ENCODE measurements around the gene RALBP1. TPM values are rescaled to one million over a fixed set of nuclear protein-coding genes. Genes with fewer than 3 reads are reported as not detected.

RALBP1 gene
- total and polyA plus RNA-seq, 12 donors: 23.1 to 53.8 (median 41.0) TPM

DNA sequence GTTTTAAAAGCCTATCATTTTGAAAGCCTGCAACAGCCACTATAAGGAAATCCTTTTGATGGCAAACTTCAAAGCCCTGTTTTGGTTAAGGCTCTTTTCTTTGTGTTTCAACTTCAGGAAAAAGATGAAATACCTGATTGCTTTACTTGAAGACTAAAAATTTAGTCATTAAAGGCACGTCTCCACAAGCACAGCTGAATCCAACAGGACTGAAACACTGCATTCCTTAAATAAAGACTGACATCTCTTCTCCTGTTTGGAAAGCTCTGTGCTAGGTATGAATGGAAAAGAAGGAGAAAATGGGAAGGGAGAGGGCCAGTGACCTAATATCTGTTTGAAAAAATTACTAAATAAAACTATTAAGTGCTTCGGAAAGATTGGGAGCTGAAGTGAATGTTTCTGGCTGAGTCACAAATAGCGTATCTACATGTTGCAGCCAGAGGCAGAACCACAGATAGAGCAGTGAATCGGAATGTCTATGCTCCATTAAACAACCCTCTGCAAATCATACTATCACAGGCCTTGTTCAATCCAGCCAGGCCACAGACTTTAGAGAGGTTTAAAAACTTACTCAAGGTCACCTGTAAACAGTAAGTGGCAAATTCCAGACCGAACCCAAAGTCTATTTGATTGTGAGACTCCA lies 21.1 kb upstream of the RALBP1 start:
- H3K9me3 ChIP-seq: peaks cover 0 to 23% (median 12%) of the 10 kb centered on the region in 11 donors
- no peaks in the 10 kb centered on the region for H3K27me3 ChIP-seq
- intact Hi-C loops (cut with DNase I): no loop called here
- TF ChIP-seq, protein P1, sequence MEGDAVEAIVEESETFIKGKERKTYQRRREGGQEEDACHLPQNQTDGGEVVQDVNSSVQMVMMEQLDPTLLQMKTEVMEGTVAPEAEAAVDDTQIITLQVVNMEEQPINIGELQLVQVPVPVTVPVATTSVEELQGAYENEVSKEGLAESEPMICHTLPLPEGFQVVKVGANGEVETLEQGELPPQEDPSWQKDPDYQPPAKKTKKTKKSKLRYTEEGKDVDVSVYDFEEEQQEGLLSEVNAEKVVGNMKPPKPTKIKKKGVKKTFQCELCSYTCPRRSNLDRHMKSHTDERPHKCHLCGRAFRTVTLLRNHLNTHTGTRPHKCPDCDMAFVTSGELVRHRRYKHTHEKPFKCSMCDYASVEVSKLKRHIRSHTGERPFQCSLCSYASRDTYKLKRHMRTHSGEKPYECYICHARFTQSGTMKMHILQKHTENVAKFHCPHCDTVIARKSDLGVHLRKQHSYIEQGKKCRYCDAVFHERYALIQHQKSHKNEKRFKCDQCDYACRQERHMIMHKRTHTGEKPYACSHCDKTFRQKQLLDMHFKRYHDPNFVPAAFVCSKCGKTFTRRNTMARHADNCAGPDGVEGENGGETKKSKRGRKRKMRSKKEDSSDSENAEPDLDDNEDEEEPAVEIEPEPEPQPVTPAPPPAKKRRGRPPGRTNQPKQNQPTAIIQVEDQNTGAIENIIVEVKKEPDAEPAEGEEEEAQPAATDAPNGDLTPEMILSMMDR (IDR thresholded peaks at IDR 0.05): no peak
- ATAC-seq (no peak), DNase-seq (no peak)
- no peak overlapping the region for H3K4me3 ChIP-seq
- no peaks in the 10 kb centered on the region for H3K36me3 ChIP-seq
- 60 to 78% methylated on average over 5 of the region's 5 CpGs for WGBS, 2 donors
- H3K4me1 ChIP-seq: peaks cover 0 to 6% (median 0%) of the 10 kb centered on the region in 9 donors
- peak overlapping the region in 2 of 10 donors; percentile 18 to 30 for H3K27ac ChIP-seq

DNA sequence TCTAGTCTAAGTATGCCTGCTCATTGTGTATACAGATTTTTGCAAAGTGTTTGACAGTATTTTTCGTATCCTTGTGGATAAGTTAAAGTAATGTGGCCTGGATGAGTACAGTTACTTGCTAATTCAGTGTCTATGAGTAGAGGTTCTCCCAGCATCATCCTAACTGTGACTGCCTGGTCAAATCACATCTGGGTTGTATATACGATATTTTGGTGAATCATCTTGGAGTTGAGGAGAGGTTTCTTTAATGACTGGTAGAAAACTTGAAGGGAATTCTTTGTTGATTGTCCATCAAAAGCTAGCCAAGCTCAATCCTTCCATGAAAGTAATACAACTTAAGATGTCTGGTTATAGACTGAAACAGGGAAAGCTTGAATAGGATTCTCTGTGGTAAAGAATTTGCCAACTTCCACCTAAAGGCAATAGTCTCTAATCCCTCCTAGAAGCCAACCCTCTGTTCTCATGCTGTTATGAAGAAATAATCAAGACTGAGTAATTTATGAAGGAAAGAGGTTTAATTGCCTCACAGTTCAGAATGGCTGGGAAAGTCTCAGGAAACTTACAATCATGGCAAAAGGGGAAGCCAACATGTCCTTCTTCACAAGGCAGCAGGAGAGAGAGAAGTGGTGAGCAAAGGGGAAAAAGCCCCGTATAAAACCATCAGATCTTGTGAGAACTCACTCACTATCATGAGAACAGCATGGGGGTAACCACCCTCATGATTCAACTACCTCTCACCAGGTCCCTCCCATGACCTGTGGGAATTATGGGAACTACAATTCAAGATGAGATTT lies 19.4 kb upstream of the RALBP1 start:
- TF ChIP-seq, protein P1 (IDR thresholded peaks at IDR 0.05): no peak
- no peak for DNase-seq
- 85 to 90% methylated on average over 3 of the region's 3 CpGs for WGBS, 2 donors

DNA sequence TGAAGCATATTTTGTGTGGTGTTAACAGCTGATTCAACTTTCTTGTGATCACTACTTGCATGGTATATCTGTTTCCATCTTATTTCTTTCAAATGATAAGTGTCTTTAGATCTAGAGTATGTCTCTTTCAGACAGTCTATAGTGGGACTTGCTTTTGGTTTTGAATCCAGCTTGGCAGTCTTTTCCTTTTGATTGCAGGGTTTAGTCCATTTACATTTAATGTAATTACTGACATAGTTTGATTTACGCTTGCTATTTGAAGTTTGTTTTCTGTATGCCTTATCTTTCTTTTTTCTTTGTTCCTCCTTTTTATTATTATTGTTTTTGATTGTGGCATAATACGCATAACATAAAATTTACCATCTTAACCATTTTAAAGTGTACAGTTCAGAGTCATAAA lies 9.2 kb upstream of the RALBP1 start:
- no peaks in the 10 kb centered on the region for H3K36me3 ChIP-seq
- TF ChIP-seq, protein P1 (IDR thresholded peaks at IDR 0.05): no peak
- no peaks in the 10 kb centered on the region for H3K4me1 ChIP-seq
- no peaks in the 10 kb centered on the region for H3K27me3 ChIP-seq
- H3K9me3 ChIP-seq: peaks cover 0 to 44% (median 18%) of the 10 kb centered on the region in 11 donors
- ATAC-seq (no peak), DNase-seq (no peak)
- intact Hi-C loops (cut with DNase I): no loop called here
- no peak overlapping the region for H3K4me3 ChIP-seq
- 74 to 98% methylated on average over 2 of the region's 2 CpGs for WGBS, 2 donors
- H3K27ac ChIP-seq: no peak overlapping the region

More for the DNA sequence above, 19.4 kb upstream of the RALBP1 start:
- Histone ChIP-seq H3K4me3 (no peak overlapping the region), H3K27ac (no peak overlapping the region), H3K9me3 (peaks cover 0 to 23% (median 12%) of the 10 kb centered on the region in 11 donors), H3K4me1 (peaks cover 0 to 6% (median 0%) of the 10 kb centered on the region in 9 donors), H3K27me3 (no peaks in the 10 kb centered on the region), H3K36me3 (no peaks in the 10 kb centered on the region)
- intact Hi-C loops (cut with DNase I): no loop called here
- no peak for ATAC-seq

DNA sequence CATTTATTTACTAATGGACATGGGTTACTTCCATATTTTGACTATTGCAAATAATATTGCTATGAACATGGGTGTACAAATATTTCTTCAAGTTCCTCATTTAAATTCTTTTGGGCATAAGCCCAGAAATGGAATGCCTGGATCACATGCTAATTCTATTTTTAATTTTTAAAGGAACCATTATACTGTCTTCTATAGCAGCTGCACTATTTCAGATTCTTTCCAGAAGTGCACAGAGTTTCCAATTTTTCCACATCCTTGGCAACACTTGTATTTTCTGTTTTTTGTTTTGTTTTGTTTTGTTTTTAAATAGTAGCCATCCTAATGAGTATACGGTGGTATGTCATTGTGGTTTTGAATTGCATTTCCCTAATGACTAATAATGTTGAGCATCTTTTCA lies 8.5 kb upstream of the RALBP1 start:
- Histone ChIP-seq H3K27ac (no peak overlapping the region), H3K36me3 (no peaks in the 10 kb centered on the region), H3K4me1 (no peaks in the 10 kb centered on the region), H3K9me3 (peaks cover 0 to 44% (median 18%) of the 10 kb centered on the region in 11 donors), H3K27me3 (no peaks in the 10 kb centered on the region), H3K4me3 (no peak overlapping the region)
- intact Hi-C loops (cut with DNase I): no loop called here
- DNase-seq (no peak), ATAC-seq (peak in 1 of 8 donors; percentile 16)
- TF ChIP-seq, protein P1 (IDR thresholded peaks at IDR 0.05): no peak
- 49 to 66% methylated on average over 1 of the region's 1 CpG for WGBS, 2 donors

Measured in heart right ventricle (tissue), 16 donors.